HEK293 (cell line): ENCODE data around the gene MYRFL.
A peak's percentile ranks its signal among the peaks of the same experiment; 100 is the strongest.
"Not testable (repeated sequence)": the region's sequence is repeated elsewhere in the genome, so short reads cannot be mapped to it uniquely, and the experiment has no call there.

Experiments
- CTCF ChIA-PET: fragments of 350-600 bp; formaldehyde crosslinking; extraction: SDS; loops from one replicate; lab custom pipeline; 2021; ENCODE audit warnings: antibody characterized with exemption; lab: Yijun Ruan, JAX
- POLR2A ChIA-PET: fragments of 300-600 bp; formaldehyde crosslinking; extraction: SDS; loops from one replicate; lab custom pipeline; 2020; ENCODE audit warnings: antibody characterized with exemption, inconsistent platforms; lab: Yijun Ruan, JAX
- H3K27ac ChIP-seq: fragments of 200-500 bp; sonication (Bioruptor generic); 2 replicates; pipeline ENCODE4 v1.5.1; 2014; ENCODE audit warnings: low read depth, low read length, control low read depth, inconsistent platforms; ENCODE audit errors: extremely low read depth
- H3K36me3 ChIP-seq, 2 experiments: fragments of 200-500 bp in 1 of 2; sonication (Bioruptor generic) in 1 of 2; 1 replicate in 1 of 2; 2 replicates in 1 of 2; pipeline ENCODE4 v1.5.1; 2014 to 2017; ENCODE audit warnings: inconsistent platforms in 2 of 2, low read length in 2 of 2; ENCODE audit not compliant: control insufficient read depth in 2 of 2, insufficient read depth in 1 of 2
- H3K4me1 ChIP-seq: fragments of 200-500 bp; sonication (Bioruptor generic); 2 replicates; pipeline ENCODE4 v1.5.1; 2014; ENCODE audit warnings: mild to moderate bottlenecking, low read length, inconsistent platforms; ENCODE audit not compliant: control insufficient read depth, insufficient read depth
- H3K4me3 ChIP-seq: 2 replicates; pipeline ENCODE4 v1.5.1; 2011; ENCODE audit warnings: low read depth, mild to moderate bottlenecking, control low read depth, low read length, moderate library complexity
- H3K9me3 ChIP-seq: fragments of 200-500 bp; sonication (Bioruptor generic); 2 replicates; pipeline ENCODE4 v1.5.1; 2014; ENCODE audit warnings: low read depth, low read length, inconsistent platforms; ENCODE audit not compliant: control insufficient read depth, insufficient read depth
- IKZF3 ChIP-seq: fragments of 450-650 bp; IDR thresholded peaks from 2 replicates; pipeline ENCODE4 v1.5.0; 2018; ENCODE audit warnings: missing biosample characterization, mild to moderate bottlenecking, missing genetic modification characterization, moderate library complexity
- KLF9 ChIP-seq: fragments of 450-650 bp; formaldehyde crosslinking; IDR thresholded peaks from 2 replicates; pipeline ENCODE4 v1.5.1; 2016; ENCODE audit warnings: missing biosample characterization, missing genetic modification characterization, low read depth
- MZF1 ChIP-seq: fragments of 450-650 bp; formaldehyde crosslinking; IDR thresholded peaks from 2 replicates; pipeline ENCODE4 v1.5.1; 2017; ENCODE audit warnings: missing biosample characterization, missing genetic modification characterization, borderline replicate concordance
- TCF7L2 ChIP-seq: IDR thresholded peaks from 2 replicates; pipeline ENCODE4 v1.6.1; 2011; ENCODE audit warnings: low read depth, mild to moderate bottlenecking, inconsistent platforms, low read length, moderate library complexity, borderline replicate concordance
- WT1 ChIP-seq: fragments of 450-650 bp; formaldehyde crosslinking; IDR thresholded peaks from 2 replicates; pipeline ENCODE4 v1.5.1; 2016; ENCODE audit warnings: missing biosample characterization, missing genetic modification characterization
- ZNF174 ChIP-seq: fragments of 450-650 bp; formaldehyde crosslinking; IDR thresholded peaks from 2 replicates; pipeline ENCODE4 v1.5.0; 2017; ENCODE audit warnings: missing biosample characterization, mild to moderate bottlenecking, missing genetic modification characterization
- ZNF184 ChIP-seq: fragments of 450-650 bp; IDR thresholded peaks from 2 replicates; pipeline ENCODE4 v1.5.1; 2018; ENCODE audit warnings: missing biosample characterization, mild to moderate bottlenecking, missing genetic modification characterization
- ZNF2 ChIP-seq: fragments of 450-650 bp; formaldehyde crosslinking; IDR thresholded peaks from 2 replicates; pipeline ENCODE4 v1.5.1; 2016; ENCODE audit warnings: missing biosample characterization, missing genetic modification characterization
- ZNF214 ChIP-seq: fragments of 450-650 bp; formaldehyde crosslinking; IDR thresholded peaks from 2 replicates; pipeline ENCODE4 v1.5.1; 2017; ENCODE audit warnings: missing biosample characterization, mild to moderate bottlenecking, missing genetic modification characterization, borderline replicate concordance
- ZNF623 ChIP-seq: fragments of 450-650 bp; formaldehyde crosslinking; IDR thresholded peaks from 2 replicates; pipeline ENCODE4 v1.5.1; 2016; ENCODE audit warnings: missing biosample characterization, missing genetic modification characterization
- ZNF670 ChIP-seq: fragments of 450-650 bp; formaldehyde crosslinking; IDR thresholded peaks from 2 replicates; pipeline ENCODE4 v1.5.1; 2016; ENCODE audit warnings: missing biosample characterization, missing genetic modification characterization, low read depth
- ZNF776 ChIP-seq: fragments of 450-650 bp; formaldehyde crosslinking; IDR thresholded peaks from 2 replicates; pipeline ENCODE4 v1.5.0; 2017; ENCODE audit warnings: missing biosample characterization, missing genetic modification characterization, borderline replicate concordance
- ZNF791 ChIP-seq: fragments of 450-650 bp; formaldehyde crosslinking; IDR thresholded peaks from 2 replicates; pipeline ENCODE4 v1.5.1; 2016; ENCODE audit warnings: missing biosample characterization, missing genetic modification characterization
- ZNF830 ChIP-seq: fragments of 450-650 bp; IDR thresholded peaks from 2 replicates; pipeline ENCODE4 v1.5.0; 2018; ENCODE audit warnings: missing biosample characterization, missing genetic modification characterization, low read depth, mild to moderate bottlenecking, moderate library complexity
- TF ChIP-seq, protein P1 (sequence below): fragments of 450-650 bp; formaldehyde crosslinking; IDR thresholded peaks from 2 replicates; pipeline ENCODE4 v1.5.1; 2016; ENCODE audit warnings: missing biosample characterization, missing genetic modification characterization
- TF ChIP-seq, protein P2 (sequence below): fragments of 450-650 bp; formaldehyde crosslinking; IDR thresholded peaks from 2 replicates; pipeline ENCODE4 v1.5.1; 2017; ENCODE audit warnings: missing biosample characterization, missing genetic modification characterization
- TF ChIP-seq, protein P3 (sequence below): fragments of 450-650 bp; formaldehyde crosslinking; optimal IDR thresholded peaks from 2 replicates; pipeline ENCODE3; 2016; ENCODE audit warnings: missing biosample characterization, mild to moderate bottlenecking, missing genetic modification characterization
- TF ChIP-seq, protein P4 (sequence below): fragments of 450-650 bp; formaldehyde crosslinking; IDR thresholded peaks from 2 replicates; pipeline ENCODE4 v1.5.1; 2016; ENCODE audit warnings: missing biosample characterization, missing genetic modification characterization, borderline replicate concordance

MYRFL gene

DNA sequence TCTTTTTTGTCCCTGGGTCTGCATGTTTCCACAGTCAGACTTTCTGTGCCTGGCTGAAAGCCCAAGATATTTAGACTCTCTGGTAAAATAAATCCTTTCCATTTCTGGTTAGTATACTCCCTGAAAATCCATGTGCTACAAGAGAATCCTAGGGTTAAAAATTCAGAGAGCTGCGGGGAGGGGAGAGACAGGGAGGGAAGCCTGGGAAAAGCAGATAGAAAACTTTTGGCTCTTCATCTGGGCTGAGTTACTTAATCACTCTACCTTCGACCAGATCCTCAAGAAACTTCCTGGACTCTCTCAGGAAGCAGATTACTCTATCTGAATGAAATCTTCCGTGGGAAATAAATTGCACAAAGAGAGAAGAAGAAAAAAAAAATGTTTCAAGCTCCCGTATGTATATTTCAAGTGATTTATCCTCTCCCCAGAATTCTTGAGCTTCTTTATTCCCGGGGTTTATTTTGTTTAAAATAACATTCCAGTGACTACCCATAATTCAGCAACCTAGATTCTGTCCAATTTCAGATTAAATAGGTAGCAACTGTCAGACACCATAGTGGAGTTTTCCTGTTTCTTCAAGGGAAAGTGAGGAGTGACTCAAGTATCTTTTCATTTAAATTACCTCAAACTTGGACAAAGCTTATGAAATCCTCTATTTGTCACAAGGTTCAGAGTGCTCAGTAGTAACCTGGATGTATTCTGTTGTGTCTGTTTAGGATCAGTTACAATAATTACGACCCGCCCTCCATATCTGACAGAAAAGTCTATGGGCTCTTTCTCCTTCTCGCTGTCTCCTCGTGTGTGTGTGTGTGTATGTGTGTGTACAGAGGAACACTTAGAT, 163.7 kb downstream of the MYRFL start (continued):
- TF ChIP-seq, protein P1, sequence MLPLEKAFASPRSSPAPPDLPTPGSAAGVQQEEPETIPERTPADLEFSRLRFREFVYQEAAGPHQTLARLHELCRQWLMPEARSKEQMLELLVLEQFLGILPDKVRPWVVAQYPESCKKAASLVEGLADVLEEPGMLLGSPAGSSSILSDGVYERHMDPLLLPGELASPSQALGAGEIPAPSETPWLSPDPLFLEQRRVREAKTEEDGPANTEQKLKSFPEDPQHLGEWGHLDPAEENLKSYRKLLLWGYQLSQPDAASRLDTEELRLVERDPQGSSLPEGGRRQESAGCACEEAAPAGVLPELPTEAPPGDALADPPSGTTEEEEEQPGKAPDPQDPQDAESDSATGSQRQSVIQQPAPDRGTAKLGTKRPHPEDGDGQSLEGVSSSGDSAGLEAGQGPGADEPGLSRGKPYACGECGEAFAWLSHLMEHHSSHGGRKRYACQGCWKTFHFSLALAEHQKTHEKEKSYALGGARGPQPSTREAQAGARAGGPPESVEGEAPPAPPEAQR (tag by site-specific recombination): no peak
- TF ChIP-seq ZNF830 (tag by site-specific recombination) (no peak), ZNF776 (tag by site-specific recombination) (no peak), ZNF623 (tag by site-specific recombination) (no peak), IKZF3 (tag by site-specific recombination) (no peak), MZF1 (tag by site-specific recombination) (no peak), ZNF791 (tag by site-specific recombination) (no peak)
- TF ChIP-seq, protein P2, sequence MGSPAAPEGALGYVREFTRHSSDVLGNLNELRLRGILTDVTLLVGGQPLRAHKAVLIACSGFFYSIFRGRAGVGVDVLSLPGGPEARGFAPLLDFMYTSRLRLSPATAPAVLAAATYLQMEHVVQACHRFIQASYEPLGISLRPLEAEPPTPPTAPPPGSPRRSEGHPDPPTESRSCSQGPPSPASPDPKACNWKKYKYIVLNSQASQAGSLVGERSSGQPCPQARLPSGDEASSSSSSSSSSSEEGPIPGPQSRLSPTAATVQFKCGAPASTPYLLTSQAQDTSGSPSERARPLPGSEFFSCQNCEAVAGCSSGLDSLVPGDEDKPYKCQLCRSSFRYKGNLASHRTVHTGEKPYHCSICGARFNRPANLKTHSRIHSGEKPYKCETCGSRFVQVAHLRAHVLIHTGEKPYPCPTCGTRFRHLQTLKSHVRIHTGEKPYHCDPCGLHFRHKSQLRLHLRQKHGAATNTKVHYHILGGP (tag by site-specific recombination): no peak

DNA sequence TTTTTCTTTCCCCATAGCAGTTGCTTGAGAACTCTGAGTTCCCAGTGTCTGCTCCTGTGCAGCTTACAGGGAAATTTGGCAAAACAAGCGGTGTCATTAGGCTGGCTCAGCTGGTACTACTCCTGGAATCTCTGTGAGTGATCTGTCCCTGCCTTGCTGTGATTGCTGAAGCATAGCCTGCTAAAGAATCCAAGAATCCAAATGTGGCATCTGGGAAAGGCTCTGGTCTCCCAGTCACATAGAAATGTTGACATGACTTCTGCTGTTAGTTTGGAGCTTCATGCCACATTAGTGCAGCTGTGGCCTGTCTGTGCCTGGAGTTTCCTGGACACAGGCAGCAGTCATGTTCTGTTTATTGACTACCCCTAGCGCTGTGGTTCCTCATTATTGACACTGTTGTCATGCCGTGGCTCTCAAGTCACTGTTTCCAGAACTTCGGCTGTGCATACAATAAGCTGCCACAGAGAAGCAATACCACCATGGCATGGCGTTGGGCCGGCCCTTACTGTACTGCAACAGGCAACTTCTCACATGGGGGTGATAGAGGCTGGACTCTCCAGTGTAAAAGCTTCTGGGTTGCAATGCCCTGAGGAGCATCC, 166.8 kb downstream of the MYRFL start:
- Histone ChIP-seq H3K36me3 (no peaks in the 10 kb centered on the region), H3K4me3 (no peak overlapping the region), H3K27ac (no peak overlapping the region), H3K9me3 (no peaks in the 10 kb centered on the region), H3K4me1 (peaks cover 5% of the 10 kb centered on the region)
- TF ChIP-seq ZNF174 (tag by site-specific recombination): no peak
- TF ChIP-seq, protein P3, sequence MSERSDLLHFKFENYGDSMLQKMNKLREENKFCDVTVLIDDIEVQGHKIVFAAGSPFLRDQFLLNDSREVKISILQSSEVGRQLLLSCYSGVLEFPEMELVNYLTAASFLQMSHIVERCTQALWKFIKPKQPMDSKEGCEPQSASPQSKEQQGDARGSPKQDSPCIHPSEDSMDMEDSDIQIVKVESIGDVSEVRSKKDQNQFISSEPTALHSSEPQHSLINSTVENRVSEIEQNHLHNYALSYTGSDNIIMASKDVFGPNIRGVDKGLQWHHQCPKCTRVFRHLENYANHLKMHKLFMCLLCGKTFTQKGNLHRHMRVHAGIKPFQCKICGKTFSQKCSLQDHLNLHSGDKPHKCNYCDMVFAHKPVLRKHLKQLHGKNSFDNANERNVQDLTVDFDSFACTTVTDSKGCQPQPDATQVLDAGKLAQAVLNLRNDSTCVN (tag by site-specific recombination): no peak
- TF ChIP-seq ZNF214 (tag by site-specific recombination): no peak
- no peak for TF ChIP-seq WT1 (tag by site-specific recombination)
- TF ChIP-seq TCF7L2: no peak
- TF ChIP-seq KLF9 (tag by site-specific recombination): no peak
- no peak for TF ChIP-seq ZNF2
- TF ChIP-seq ZNF830 (tag by site-specific recombination): no peak
- ChIA-PET POLR2A (no interaction called here), CTCF (interaction anchor here (0.6 kb wide), 1 partner anchor 588 kb away, joined by 3 read pairs; no protein-coding TSS in a partner anchor)

DNA sequence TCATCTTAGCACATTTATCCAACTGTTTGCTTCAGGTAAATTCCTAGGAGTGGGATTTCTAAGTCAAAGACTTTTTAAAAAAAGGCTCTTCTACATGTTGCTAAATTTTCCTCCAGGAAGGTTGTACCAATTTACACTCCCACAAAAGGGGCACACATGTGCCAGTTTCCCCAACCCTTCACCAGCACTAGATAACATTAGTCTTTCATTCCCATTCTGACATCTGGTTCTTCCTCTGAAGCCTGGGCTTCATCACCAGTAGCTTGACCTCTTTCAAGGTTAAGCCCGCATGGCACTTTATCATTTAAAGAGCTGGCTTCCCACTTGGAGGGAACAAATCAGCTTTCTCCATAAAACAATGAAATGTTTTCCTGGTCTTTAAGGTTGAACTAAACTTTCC, 168.4 kb downstream of the MYRFL start:
- no peak overlapping the region for H3K27ac ChIP-seq
- H3K36me3 ChIP-seq: no peaks in the 10 kb centered on the region
- H3K4me1 ChIP-seq: no peaks in the 10 kb centered on the region
- TF ChIP-seq ZNF670 (tag by site-specific recombination) (no peak), ZNF184 (tag by site-specific recombination) (peak; percentile 92)
- TF ChIP-seq, protein P4, sequence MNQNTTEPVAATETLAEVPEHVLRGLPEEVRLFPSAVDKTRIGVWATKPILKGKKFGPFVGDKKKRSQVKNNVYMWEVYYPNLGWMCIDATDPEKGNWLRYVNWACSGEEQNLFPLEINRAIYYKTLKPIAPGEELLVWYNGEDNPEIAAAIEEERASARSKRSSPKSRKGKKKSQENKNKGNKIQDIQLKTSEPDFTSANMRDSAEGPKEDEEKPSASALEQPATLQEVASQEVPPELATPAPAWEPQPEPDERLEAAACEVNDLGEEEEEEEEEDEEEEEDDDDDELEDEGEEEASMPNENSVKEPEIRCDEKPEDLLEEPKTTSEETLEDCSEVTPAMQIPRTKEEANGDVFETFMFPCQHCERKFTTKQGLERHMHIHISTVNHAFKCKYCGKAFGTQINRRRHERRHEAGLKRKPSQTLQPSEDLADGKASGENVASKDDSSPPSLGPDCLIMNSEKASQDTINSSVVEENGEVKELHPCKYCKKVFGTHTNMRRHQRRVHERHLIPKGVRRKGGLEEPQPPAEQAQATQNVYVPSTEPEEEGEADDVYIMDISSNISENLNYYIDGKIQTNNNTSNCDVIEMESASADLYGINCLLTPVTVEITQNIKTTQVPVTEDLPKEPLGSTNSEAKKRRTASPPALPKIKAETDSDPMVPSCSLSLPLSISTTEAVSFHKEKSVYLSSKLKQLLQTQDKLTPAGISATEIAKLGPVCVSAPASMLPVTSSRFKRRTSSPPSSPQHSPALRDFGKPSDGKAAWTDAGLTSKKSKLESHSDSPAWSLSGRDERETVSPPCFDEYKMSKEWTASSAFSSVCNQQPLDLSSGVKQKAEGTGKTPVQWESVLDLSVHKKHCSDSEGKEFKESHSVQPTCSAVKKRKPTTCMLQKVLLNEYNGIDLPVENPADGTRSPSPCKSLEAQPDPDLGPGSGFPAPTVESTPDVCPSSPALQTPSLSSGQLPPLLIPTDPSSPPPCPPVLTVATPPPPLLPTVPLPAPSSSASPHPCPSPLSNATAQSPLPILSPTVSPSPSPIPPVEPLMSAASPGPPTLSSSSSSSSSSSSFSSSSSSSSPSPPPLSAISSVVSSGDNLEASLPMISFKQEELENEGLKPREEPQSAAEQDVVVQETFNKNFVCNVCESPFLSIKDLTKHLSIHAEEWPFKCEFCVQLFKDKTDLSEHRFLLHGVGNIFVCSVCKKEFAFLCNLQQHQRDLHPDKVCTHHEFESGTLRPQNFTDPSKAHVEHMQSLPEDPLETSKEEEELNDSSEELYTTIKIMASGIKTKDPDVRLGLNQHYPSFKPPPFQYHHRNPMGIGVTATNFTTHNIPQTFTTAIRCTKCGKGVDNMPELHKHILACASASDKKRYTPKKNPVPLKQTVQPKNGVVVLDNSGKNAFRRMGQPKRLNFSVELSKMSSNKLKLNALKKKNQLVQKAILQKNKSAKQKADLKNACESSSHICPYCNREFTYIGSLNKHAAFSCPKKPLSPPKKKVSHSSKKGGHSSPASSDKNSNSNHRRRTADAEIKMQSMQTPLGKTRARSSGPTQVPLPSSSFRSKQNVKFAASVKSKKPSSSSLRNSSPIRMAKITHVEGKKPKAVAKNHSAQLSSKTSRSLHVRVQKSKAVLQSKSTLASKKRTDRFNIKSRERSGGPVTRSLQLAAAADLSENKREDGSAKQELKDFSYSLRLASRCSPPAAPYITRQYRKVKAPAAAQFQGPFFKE (tag by site-specific recombination): no peak
- TF ChIP-seq, all 188 proteins: peak for 1
- POLR2A ChIA-PET: no interaction called here
- no peaks in the 10 kb centered on the region for H3K9me3 ChIP-seq
- CTCF ChIA-PET: interaction anchor here (0.8 to 1.1 kb wide), 2 partner anchors 114 to 583 kb away, joined by 4 read pairs; no protein-coding TSS in a partner anchor
- H3K4me3 ChIP-seq: no peak overlapping the region

DNA sequence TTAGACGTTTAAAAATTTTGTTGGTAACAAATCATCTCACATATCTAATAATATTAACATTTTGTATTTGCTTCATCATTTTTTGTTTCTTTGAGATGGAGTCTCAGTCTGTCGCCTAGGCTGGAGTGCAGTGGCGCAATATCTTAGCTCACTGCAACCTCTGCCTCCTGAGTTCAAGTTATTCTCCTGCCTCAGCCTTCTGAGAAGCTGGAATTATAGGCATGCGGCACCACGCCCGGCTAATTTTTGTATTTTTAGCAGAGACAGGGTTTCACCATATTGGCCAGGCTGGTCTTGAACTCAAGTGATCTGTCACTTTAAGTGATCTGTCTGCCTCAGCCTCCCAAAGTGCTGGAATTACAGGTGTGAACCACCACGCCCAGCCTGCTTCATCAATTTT, 169.1 kb downstream of the MYRFL start:
- H3K4me3 ChIP-seq, H3K27ac ChIP-seq, H3K9me3 ChIP-seq, H3K36me3 ChIP-seq, POLR2A ChIA-PET, H3K4me1 ChIP-seq: not testable (repeated sequence)
- CTCF ChIA-PET: interaction anchor here (1.1 kb wide), 1 partner anchor 583 kb away, joined by 4 read pairs; no protein-coding TSS in a partner anchor
